Right lobe of liver (tissue), 6 donors: ENCODE measurements around the gene LILRA5. TPM values are rescaled to one million over a fixed set of nuclear protein-coding genes. Genes with fewer than 3 reads are reported as not detected.
"Not testable (repeated sequence)": the region's sequence is repeated elsewhere in the genome, so short reads cannot be mapped to it uniquely, and the experiment has no call there.

Experiments used
- ATAC-seq, 4 donors: fragments of 200-7000 bp; cut with Tn5 transposase; one replicate each; pipeline ENCODE4 v1.9.1; 2020; ENCODE audit warnings: mild to moderate bottlenecking in 4 of 4, moderate library complexity in 4 of 4
- DNase-seq, 3 donors: peaks; one replicate each; pipeline ENCODE4 v3.0.0-alpha.2; 2020
- H3K27ac ChIP-seq, 3 donors: fragments of 200-600 bp; one replicate each; pipeline ENCODE4 v1.8.0; 2022
- H3K27me3 ChIP-seq, 2 donors: fragments of 200-600 bp; one replicate each; pipeline ENCODE4 v1.8.0; 2022
- H3K36me3 ChIP-seq, 4 donors: fragments of 200-600 bp; sonication (generic) in 1 of 4; one replicate each; pipeline versions ENCODE4 v1.5.1 to v1.8.0; 2017 to 2022; ENCODE audit warnings: control low read depth in 1 of 4
- H3K4me1 ChIP-seq, 4 donors: fragments of 200-600 bp; sonication (generic) in 1 of 4; one replicate each; pipeline versions ENCODE4 v1.5.1 to v1.8.0; 2017 to 2022; ENCODE audit warnings: control low read depth in 1 of 4
- H3K4me3 ChIP-seq, 3 donors: fragments of 200-600 bp; one replicate each; pipeline ENCODE4 v1.8.0; 2022
- H3K9me3 ChIP-seq, 4 donors: fragments of 200-600 bp; sonication (generic) in 1 of 4; one replicate each; pipeline versions ENCODE4 v1.5.1 to v1.8.0; 2017 to 2022; ENCODE audit warnings: control low read depth in 1 of 4
- POLR2A ChIP-seq: fragments of 450-650 bp; IDR thresholded peaks from one replicate; pipeline ENCODE4 v1.6.1; 2017; ENCODE audit warnings: antibody characterized with exemption, mild to moderate bottlenecking
- WGBS: methylation state at CpG from one replicate; pipeline ENCODE4 v1.1.6; 2018; ENCODE audit warnings: low coverage, low lambda C conversion rate; ENCODE audit not compliant: insufficient coverage; ENCODE audit errors: missing lambda C conversion rate; 5-methylcytosine and 5-hydroxymethylcytosine counted together
- intact Hi-C, 2 donors: fragments of 100-400 bp; cut with DNase I; formaldehyde crosslinking; loops; one replicate each; pipeline versions ENCODE4 v1.11.2 to v1.14.1; 2022
- total RNA-seq, 6 experiments: library from RNA; depleted of rRNA in 2 of 6; stranded (reverse); fragments of >200 nt in 2 of 6; fragmentation: NEBNext Ultra II Directional in 3 of 6; extraction: Animal tissue kit (Norgen Biotek cat#: 25700) in 3 of 6; gene quantifications; one replicate each; pipeline versions ENCODE4 v1.1.0 to v1.2.4, GENCODE V29; 2016 to 2023
- TF ChIP-seq, protein P1 (sequence below), 4 donors: fragments of 200-600 bp in 3 of 4; fragments of 450-650 bp in 1 of 4; IDR thresholded peaks; one replicate each; pipeline versions ENCODE4 v1.5.1 to v1.8.0; 2016 to 2022; ENCODE audit warnings: antibody characterized with exemption in 4 of 4, mild to moderate bottlenecking in 2 of 4
- donor health status: DM: no; HTN: yes; CAD: no.
- donor health status: DM: no; HTN: no; CAD: no.
- donor health status: DM: no; HTN: no; CAD: no.
- donor health status: DM: no; HTN: yes; CAD: no.
- donor health status: DM: no; HTN: yes; CAD: no.

Gene LILRA5
- total RNA-seq, 6 experiments from 2014 or later: 0.98 to 4.3 (median 1.9) TPM

DNA sequence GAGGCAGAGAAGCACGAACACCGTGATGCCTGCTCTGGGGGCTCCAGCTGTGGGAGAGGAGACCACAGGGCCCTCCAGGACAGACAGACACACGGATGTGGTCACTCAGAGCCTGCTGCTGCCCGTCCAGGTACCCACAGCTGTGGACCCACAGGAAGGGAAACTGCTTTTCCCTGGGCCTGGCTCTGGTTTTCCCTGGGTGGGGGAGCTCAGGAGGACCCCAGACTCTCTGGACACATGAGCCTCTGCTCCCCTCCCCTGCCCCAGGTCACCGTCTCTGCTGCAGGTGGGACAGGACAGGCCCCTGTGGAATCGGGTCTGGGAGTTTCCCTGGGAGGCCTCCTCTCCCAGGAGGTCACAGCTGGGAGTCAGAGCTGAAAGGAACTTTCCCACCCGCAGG, 18.7 kb upstream of the LILRA5 start:
- TF ChIP-seq POLR2A: no peak
- TF ChIP-seq, protein P1, sequence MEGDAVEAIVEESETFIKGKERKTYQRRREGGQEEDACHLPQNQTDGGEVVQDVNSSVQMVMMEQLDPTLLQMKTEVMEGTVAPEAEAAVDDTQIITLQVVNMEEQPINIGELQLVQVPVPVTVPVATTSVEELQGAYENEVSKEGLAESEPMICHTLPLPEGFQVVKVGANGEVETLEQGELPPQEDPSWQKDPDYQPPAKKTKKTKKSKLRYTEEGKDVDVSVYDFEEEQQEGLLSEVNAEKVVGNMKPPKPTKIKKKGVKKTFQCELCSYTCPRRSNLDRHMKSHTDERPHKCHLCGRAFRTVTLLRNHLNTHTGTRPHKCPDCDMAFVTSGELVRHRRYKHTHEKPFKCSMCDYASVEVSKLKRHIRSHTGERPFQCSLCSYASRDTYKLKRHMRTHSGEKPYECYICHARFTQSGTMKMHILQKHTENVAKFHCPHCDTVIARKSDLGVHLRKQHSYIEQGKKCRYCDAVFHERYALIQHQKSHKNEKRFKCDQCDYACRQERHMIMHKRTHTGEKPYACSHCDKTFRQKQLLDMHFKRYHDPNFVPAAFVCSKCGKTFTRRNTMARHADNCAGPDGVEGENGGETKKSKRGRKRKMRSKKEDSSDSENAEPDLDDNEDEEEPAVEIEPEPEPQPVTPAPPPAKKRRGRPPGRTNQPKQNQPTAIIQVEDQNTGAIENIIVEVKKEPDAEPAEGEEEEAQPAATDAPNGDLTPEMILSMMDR (IDR thresholded peaks at IDR 0.05): no peak
- Histone ChIP-seq H3K27ac (no peak overlapping the region), H3K36me3 (no peaks in the 10 kb centered on the region), H3K4me3 (no peak overlapping the region), H3K9me3 (no peaks in the 10 kb centered on the region), H3K4me1 (no peaks in the 10 kb centered on the region), H3K27me3 (no peaks in the 10 kb centered on the region)
- DNase-seq (no peak), ATAC-seq (no peak)
- intact Hi-C loops: no loop called here
- 87% methylated on average over 3 of the region's 7 CpGs for WGBS

- H3K27me3 ChIP-seq: no peaks in the 10 kb centered on the region
- DNase-seq: peak in 1 of 3 donors; percentile 27
- WGBS: 56% methylated on average over 8 of the region's 14 CpGs
- no peak for ATAC-seq
- H3K36me3 ChIP-seq: no peaks in the 10 kb centered on the region
- no peaks in the 10 kb centered on the region for H3K4me1 ChIP-seq
- no peak for TF ChIP-seq POLR2A
- TF ChIP-seq, protein P1 (IDR thresholded peaks at IDR 0.05): no peak
- no peak overlapping the region for H3K4me3 ChIP-seq
- intact Hi-C loops: no loop called here
- H3K9me3 ChIP-seq: no peaks in the 10 kb centered on the region
- no peak overlapping the region for H3K27ac ChIP-seq
These were observed 16.7 kb upstream of the LILRA5 start for GRCh38 chr19:54329476-54330165.

GRCh38 chr19:54328781-54329180, 15.8 kb upstream of the LILRA5 start:
- ATAC-seq, H3K4me1 ChIP-seq, H3K36me3 ChIP-seq, H3K27ac ChIP-seq, H3K4me3 ChIP-seq, intact Hi-C loops, H3K27me3 ChIP-seq, H3K9me3 ChIP-seq: not testable (repeated sequence)
- 28% methylated on average over 3 of the region's 5 CpGs for WGBS
- peak in 1 of 3 donors; percentile 10 for DNase-seq

DNA sequence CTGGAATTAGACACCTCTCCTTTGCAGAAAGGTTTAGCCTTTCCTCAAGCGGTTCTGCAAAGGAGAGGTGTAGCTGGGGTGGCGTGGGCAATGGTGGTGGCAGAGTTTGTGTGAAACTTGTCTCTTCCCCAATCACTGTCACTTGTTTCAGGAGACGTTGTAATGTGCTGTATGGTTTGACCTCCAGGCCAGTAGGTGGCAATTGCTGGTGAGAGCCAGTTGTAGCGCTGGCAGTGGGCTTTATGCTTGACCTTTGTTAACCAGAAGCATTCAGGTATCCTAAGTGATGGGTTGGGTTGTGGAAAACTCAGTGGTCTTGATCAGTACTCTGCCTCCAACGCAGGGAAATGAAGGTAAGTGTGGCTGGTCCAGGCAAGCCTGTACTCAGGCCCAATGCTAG, 12.7 kb upstream of the LILRA5 start:
- Histone ChIP-seq H3K9me3 (no peaks in the 10 kb centered on the region), H3K4me3 (no peak overlapping the region), H3K27ac (no peak overlapping the region), H3K4me1 (no peaks in the 10 kb centered on the region), H3K36me3 (no peaks in the 10 kb centered on the region), H3K27me3 (no peaks in the 10 kb centered on the region)
- DNase-seq (no peak), ATAC-seq (no peak)
- no peak for TF ChIP-seq POLR2A
- TF ChIP-seq, protein P1 (IDR thresholded peaks at IDR 0.05): no peak
- whole genome bisulfite sequencing: 50% methylated on average over 2 of the region's 5 CpGs
- intact Hi-C loops: no loop called here

DNA sequence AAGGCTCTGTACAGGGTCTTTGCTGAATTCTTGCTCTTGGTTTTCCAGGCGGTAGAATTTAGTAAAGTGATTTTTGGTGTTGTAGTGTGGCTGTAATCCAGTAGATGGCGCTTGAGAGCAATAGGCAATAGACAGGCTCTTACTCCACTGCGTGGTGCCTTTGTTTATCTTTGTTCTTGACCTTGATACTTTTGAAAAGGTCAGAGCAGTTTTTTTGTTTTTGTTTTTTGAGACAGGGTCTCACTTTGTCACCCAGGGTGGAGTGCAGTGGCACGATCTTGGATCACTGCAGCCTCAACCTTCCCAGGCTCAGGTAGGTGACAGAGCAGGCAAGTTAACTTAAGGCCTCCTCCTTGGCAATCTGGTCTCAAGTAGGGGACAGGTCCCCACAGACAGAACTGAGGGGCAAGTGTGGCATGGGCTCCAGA, 12.2 kb upstream of the LILRA5 start:
- DNase-seq (peak in 1 of 3 donors; percentile 39), ATAC-seq (peak; percentile 59 to 83 (median 62))
- no peak overlapping the region for H3K27ac ChIP-seq
- intact Hi-C loops: no loop called here
- no peaks in the 10 kb centered on the region for H3K4me1 ChIP-seq
- H3K4me3 ChIP-seq: no peak overlapping the region
- no peaks in the 10 kb centered on the region for H3K36me3 ChIP-seq
- no peaks in the 10 kb centered on the region for H3K27me3 ChIP-seq
- 5% methylated on average over 4 of the region's 4 CpGs for WGBS
- TF ChIP-seq, protein P1 (IDR thresholded peaks at IDR 0.05): peak; percentile 64 to 86 (median 73)
- TF ChIP-seq POLR2A: no peak
- no peaks in the 10 kb centered on the region for H3K9me3 ChIP-seq
